Vagina (tissue), 2 donors: ENCODE data around the gene IL17C. TPM values are rescaled to one million over a fixed set of nuclear protein-coding genes. Genes with fewer than 3 reads are reported as not detected.
"Not testable (repeated sequence)": the region's sequence is repeated elsewhere in the genome, so short reads cannot be mapped to it uniquely, and the experiment has no call there.

Experiments
- DNase-seq, 2 donors: peaks; one replicate each; pipeline ENCODE4 v3.0.0-alpha.2; 2017; ENCODE audit errors: extremely low spot score in 2 of 2
- H3K27ac ChIP-seq: fragments of 200-600 bp; sonication (generic); one replicate; pipeline ENCODE4 v1.5.1; 2019
- H3K27me3 ChIP-seq: fragments of 200-600 bp; sonication (generic); one replicate; pipeline ENCODE4 v1.5.1; 2019
- H3K36me3 ChIP-seq, 2 donors: fragments of 200-600 bp; sonication (generic); one replicate each; pipeline ENCODE4 v1.5.1; 2017 to 2019
- H3K4me1 ChIP-seq: fragments of 200-600 bp; sonication (generic); one replicate; pipeline ENCODE4 v1.5.1; 2019
- H3K4me3 ChIP-seq, 2 donors: fragments of 200-600 bp; sonication (generic); 1 replicate in 1 of 2; 2 replicates in 1 of 2; pipeline ENCODE4 v1.5.1; 2016 to 2019
- H3K9me3 ChIP-seq: fragments of 200-600 bp; sonication (generic); one replicate; pipeline ENCODE4 v1.5.1; 2019
- CTCF ChIP-seq, 3 experiments: fragments of 450-650 bp in 2 of 3; fragments of 200-600 bp in 1 of 3; sonication (generic) in 1 of 3; IDR thresholded peaks; one replicate each; pipeline ENCODE4 v1.5.1; 2017 to 2019; ENCODE audit warnings: antibody characterized with exemption in 3 of 3, mild to moderate bottlenecking in 2 of 3, moderate library complexity in 2 of 3
- POLR2A ChIP-seq, 2 donors: fragments of 450-650 bp; IDR thresholded peaks; one replicate each; pipeline ENCODE4 v1.6.1; 2017; ENCODE audit warnings: antibody characterized with exemption in 2 of 2, mild to moderate bottlenecking in 2 of 2, moderate library complexity in 2 of 2
- POLR2AphosphoS5 ChIP-seq, 2 donors: sonication (generic); formaldehyde crosslinking; IDR thresholded peaks; one replicate each; pipeline ENCODE4 v1.9.0; 2017; ENCODE audit warnings: antibody characterized with exemption in 2 of 2, mild to moderate bottlenecking in 2 of 2, low read depth in 1 of 2; ENCODE audit not compliant: insufficient read depth in 1 of 2
- intact Hi-C: fragments of 100-400 bp; cut with DNase I; formaldehyde crosslinking; loops from one replicate; pipeline ENCODE4 v1.15.1; 2023
- total RNA-seq: library from RNA; depleted of rRNA; stranded (reverse); fragments of >200 nt; gene quantifications from one replicate; pipeline ENCODE4 v1.2.3, GENCODE V29; 2016

Gene IL17C
- total RNA-seq, 1 donor from 2014 or later = not detected

GRCh38 chr16:88608076-88608475 is 30.3 kb upstream of the IL17C start:
- DNase-seq = no peak
- TF ChIP-seq CTCF (IDR thresholded peaks at IDR 0.05) = no peak
- no peak for TF ChIP-seq POLR2AphosphoS5 (IDR thresholded peaks at IDR 0.05; ENCODE audit: insufficient read depth in 1 of 2, low read depth in 1 of 2)
- no peak for TF ChIP-seq POLR2A (IDR thresholded peaks at IDR 0.05)
- Histone ChIP-seq H3K27ac (no peak overlapping the region), H3K4me3 (no peak overlapping the region), H3K4me1 (no peaks in the 10 kb centered on the region), H3K36me3 (peaks cover 0 to 56% of the 10 kb centered on the region in 2 donors), H3K27me3 (no peaks in the 10 kb centered on the region), H3K9me3 (no peaks in the 10 kb centered on the region)
- intact Hi-C loops = no loop called here

- H3K36me3 ChIP-seq = peaks cover 0 to 50% of the 10 kb centered on the region in 2 donors
- H3K4me1 ChIP-seq, H3K27ac ChIP-seq, intact Hi-C loops, DNase-seq, H3K9me3 ChIP-seq, H3K27me3 ChIP-seq, H3K4me3 ChIP-seq: not testable (repeated sequence)
Observed at GRCh38 chr16:88609426-88609825, 28.9 kb upstream of the IL17C start.

GRCh38 chr16:88610080-88610479 is 28.3 kb upstream of the IL17C start:
- H3K4me1 ChIP-seq = no peaks in the 10 kb centered on the region
- H3K27ac ChIP-seq = no peak overlapping the region
- H3K9me3 ChIP-seq = no peaks in the 10 kb centered on the region
- H3K36me3 ChIP-seq = peaks cover 0 to 44% of the 10 kb centered on the region in 2 donors
- no peak for DNase-seq
- intact Hi-C loops = no loop called here
- TF ChIP-seq CTCF (IDR thresholded peaks at IDR 0.05) (no peak), POLR2A (IDR thresholded peaks at IDR 0.05) (no peak), POLR2AphosphoS5 (IDR thresholded peaks at IDR 0.05; ENCODE audit: insufficient read depth in 1 of 2, low read depth in 1 of 2) (no peak)
- no peaks in the 10 kb centered on the region for H3K27me3 ChIP-seq
- H3K4me3 ChIP-seq = no peak overlapping the region

- DNase-seq = no peak
- Histone ChIP-seq H3K36me3 (peaks cover 0 to 33% of the 10 kb centered on the region in 2 donors), H3K27ac (no peak overlapping the region), H3K4me1 (no peaks in the 10 kb centered on the region), H3K9me3 (no peaks in the 10 kb centered on the region), H3K27me3 (no peaks in the 10 kb centered on the region), H3K4me3 (no peak overlapping the region)
- no peak for TF ChIP-seq POLR2AphosphoS5 (IDR thresholded peaks at IDR 0.05; ENCODE audit: insufficient read depth in 1 of 2, low read depth in 1 of 2)
- intact Hi-C loops = no loop called here
Observed at GRCh38 chr16:88610909-88611812, 27.2 kb upstream of the IL17C start.

GRCh38 chr16:88613293-88613692 is 25.1 kb upstream of the IL17C start:
- Histone ChIP-seq H3K4me3 (no peak overlapping the region), H3K9me3 (no peaks in the 10 kb centered on the region), H3K27me3 (no peaks in the 10 kb centered on the region), H3K27ac (no peak overlapping the region), H3K36me3 (peaks cover 0 to 24% of the 10 kb centered on the region in 2 donors), H3K4me1 (no peaks in the 10 kb centered on the region)
- intact Hi-C loops = no loop called here
- DNase-seq = no peak
- no peak for TF ChIP-seq CTCF (IDR thresholded peaks at IDR 0.05)
- TF ChIP-seq POLR2A (IDR thresholded peaks at IDR 0.05) = no peak
- TF ChIP-seq POLR2AphosphoS5 (IDR thresholded peaks at IDR 0.05; ENCODE audit: insufficient read depth in 1 of 2, low read depth in 1 of 2) = no peak
